ENCODE data around the gene RBSN.

Gene RBSN

GRCh38 chr3:15055019-15055557, 43.9 kb downstream of the RBSN start:
- DNase-seq = no peak

- no peak for DNase-seq
Observed at GRCh38 chr3:15053541-15053940, 45.4 kb downstream of the RBSN start.

GRCh38 chr3:15052335-15053242, 46.4 kb downstream of the RBSN start:
- DNase-seq = no peak

- no peak for DNase-seq
Observed at GRCh38 chr3:15051531-15051930, 47.4 kb downstream of the RBSN start.

GRCh38 chr3:15050405-15051092, 48.4 kb downstream of the RBSN start:
- DNase-seq = no peak

GRCh38 chr3:15049584-15049983, 49.4 kb downstream of the RBSN start:
- no peak for DNase-seq

GRCh38 chr3:15045667-15046066, 53.3 kb downstream of the RBSN start:
- DNase-seq = no peak

GRCh38 chr3:15044326-15044725, 54.6 kb downstream of the RBSN start:
- DNase-seq = no peak

- no peak for DNase-seq
Observed at GRCh38 chr3:15043408-15044171, 55.4 kb downstream of the RBSN start.

GRCh38 chr3:15042936-15043335, 56.0 kb downstream of the RBSN start:
- no peak for DNase-seq

- DNase-seq = no peak
Observed at GRCh38 chr3:15041950-15042349, 57.0 kb downstream of the RBSN start.

- no peak for DNase-seq
Observed at GRCh38 chr3:15040844-15041243, 58.1 kb downstream of the RBSN start.

GRCh38 chr3:15038306-15038705, 60.6 kb downstream of the RBSN start:
- DNase-seq = no peak

GRCh38 chr3:15033103-15033502, 65.8 kb downstream of the RBSN start:
- DNase-seq = no peak

- DNase-seq = no peak
Observed at GRCh38 chr3:15032650-15033049, 66.3 kb downstream of the RBSN start.

- DNase-seq = no peak
Observed at GRCh38 chr3:15029625-15030024, 69.3 kb downstream of the RBSN start.

GRCh38 chr3:15023719-15024118, 75.2 kb downstream of the RBSN start:
- no peak for DNase-seq

GRCh38 chr3:15023249-15023648, 75.7 kb downstream of the RBSN start:
- DNase-seq = no peak

Measured in NCI-H524 treated with DMSO at 0.1 percent for 48 hours (cell line).